HepG2 (cell line): Measurements from ENCODE around the gene RETREG2. TPM values are rescaled to one million over a fixed set of nuclear protein-coding genes. Genes with fewer than 3 reads are reported as not detected.

ENCODE experiments used
- ATRX ChIP-seq: sonication (generic); formaldehyde crosslinking; IDR thresholded peaks from 2 replicates; pipeline ENCODE4 v1.4.0; 2020; ENCODE audit warnings: missing genetic modification reagents, borderline replicate concordance
- FOXC1 ChIP-seq: sonication (generic); formaldehyde crosslinking; IDR thresholded peaks from 2 replicates; pipeline ENCODE4 v1.8.0; 2022; ENCODE audit warnings: mild to moderate bottlenecking, missing genetic modification reagents, borderline replicate concordance
- HOXA5 ChIP-seq: sonication (generic); formaldehyde crosslinking; IDR thresholded peaks from 2 replicates; pipeline ENCODE4 v1.4.0; 2020; ENCODE audit warnings: missing genetic modification reagents
- KLF13 ChIP-seq: sonication (generic); formaldehyde crosslinking; IDR thresholded peaks from 2 replicates; pipeline ENCODE4 v1.4.0; 2020; ENCODE audit warnings: mild to moderate bottlenecking, missing genetic modification reagents
- MATR3 ChIP-seq: sonication (generic); formaldehyde crosslinking; IDR thresholded peaks from 2 replicates; pipeline ENCODE4 v1.4.0; 2020; ENCODE audit warnings: missing genetic modification reagents
- MIER3 ChIP-seq: IDR thresholded peaks from 2 replicates; pipeline ENCODE4 v1.6.1; 2016; ENCODE audit warnings: missing compliant biosample characterization, borderline replicate concordance
- MIXL1 ChIP-seq: IDR thresholded peaks from 2 replicates; pipeline ENCODE4 v1.6.1; 2016
- NFIC ChIP-seq: IDR thresholded peaks from 2 replicates; pipeline ENCODE4 v1.6.1; 2012; ENCODE audit warnings: mild to moderate bottlenecking, low read length, inconsistent platforms
- NR2F1 ChIP-seq, 2 experiments: fragments of 450-650 bp in 1 of 2; formaldehyde crosslinking in 1 of 2; IDR thresholded peaks; 2 replicates each; pipeline versions ENCODE4 v1.5.0 to v1.6.1; 2016 to 2020; ENCODE audit warnings: mild to moderate bottlenecking in 1 of 2, missing compliant biosample characterization in 1 of 2, missing genetic modification reagents in 1 of 2, moderate library complexity in 1 of 2
- PAF1 ChIP-seq: IDR thresholded peaks from 2 replicates; pipeline ENCODE4 v1.6.1; 2016; ENCODE audit warnings: missing genetic modification reagents, missing compliant biosample characterization
- ZFP62 ChIP-seq: sonication (generic); formaldehyde crosslinking; IDR thresholded peaks from 2 replicates; pipeline ENCODE4 v1.4.0; 2020; ENCODE audit warnings: missing genetic modification reagents
- ZKSCAN8 ChIP-seq: IDR thresholded peaks from 2 replicates; pipeline ENCODE4 v1.6.1; 2016; ENCODE audit warnings: borderline replicate concordance, missing genetic modification reagents, missing compliant biosample characterization
- ZNF619 ChIP-seq: sonication (generic); formaldehyde crosslinking; IDR thresholded peaks from 2 replicates; pipeline ENCODE4 v1.4.0; 2020; ENCODE audit warnings: mild to moderate bottlenecking, missing genetic modification reagents
- ZNF75D ChIP-seq: sonication (generic); formaldehyde crosslinking; IDR thresholded peaks from 2 replicates; pipeline ENCODE4 v1.8.1; 2023; ENCODE audit warnings: missing genetic modification reagents, mild to moderate bottlenecking, borderline replicate concordance
- ZNF841 ChIP-seq: sonication (generic); formaldehyde crosslinking; IDR thresholded peaks from 2 replicates; pipeline ENCODE4 v1.8.1; 2023; ENCODE audit warnings: missing genetic modification reagents, borderline replicate concordance
- ZNF878 ChIP-seq: sonication (generic); formaldehyde crosslinking; IDR thresholded peaks from 2 replicates; pipeline ENCODE4 v1.8.1; 2023; ENCODE audit warnings: mild to moderate bottlenecking, missing genetic modification reagents, moderate library complexity
- polyA plus RNA-seq, 8 experiments: library from polyadenylated mRNA; depleted of rRNA in 3 of 8; stranded (reverse) in 7 of 8; unstranded in 1 of 8; fragments of >200 nt; fragmentation: Illumina TruSeq in 4 of 8; extraction: Trizol in 4 of 8; gene quantifications; 2 replicates each; pipeline versions ENCODE4 v1.2.1 to v1.2.3, GENCODE V29; 2011 to 2016; ENCODE audit warnings: low read depth in 4 of 8, missing spikeins in 1 of 8, mixed read lengths in 1 of 8; ENCODE audit not compliant: insufficient read depth in 1 of 8
- total RNA-seq, 5 experiments: library from RNA; depleted of rRNA; stranded (reverse); fragments of >200 nt; fragmentation: Illumina TruSeq; extraction: Trizol; gene quantifications; 2 replicates each; pipeline ENCODE4 v1.2.3, GENCODE V29; 2016; ENCODE audit warnings: low read depth in 1 of 5
- TF ChIP-seq, protein P1 (sequence below): sonication (generic); formaldehyde crosslinking; IDR thresholded peaks from 2 replicates; pipeline ENCODE4 v1.5.1; 2020; ENCODE audit warnings: missing genetic modification reagents, mild to moderate bottlenecking, borderline replicate concordance
- TF ChIP-seq, protein P2 (sequence below): sonication (generic); formaldehyde crosslinking; IDR thresholded peaks from 2 replicates; pipeline ENCODE4 v1.4.0; 2020; ENCODE audit warnings: missing genetic modification reagents
- TF ChIP-seq, protein P3 (sequence below): IDR thresholded peaks from 2 replicates; pipeline ENCODE4 v1.6.1; 2012; ENCODE audit warnings: inconsistent platforms
- TF ChIP-seq, protein P4 (sequence below): sonication (generic); formaldehyde crosslinking; IDR thresholded peaks from 2 replicates; pipeline ENCODE4 v1.9.0; 2022; ENCODE audit warnings: low read depth, missing genetic modification reagents
- TF ChIP-seq, protein P5 (sequence below): sonication (generic); formaldehyde crosslinking; IDR thresholded peaks from 2 replicates; pipeline ENCODE4 v1.5.1; 2020; ENCODE audit warnings: missing genetic modification reagents, mild to moderate bottlenecking, borderline replicate concordance
- TF ChIP-seq, protein P6 (sequence below): sonication (generic); IDR thresholded peaks from 2 replicates; pipeline ENCODE4 v1.6.1; 2016; ENCODE audit warnings: low read depth, borderline replicate concordance
- TF ChIP-seq, protein P7 (sequence below): sonication (generic); formaldehyde crosslinking; IDR thresholded peaks from 2 replicates; pipeline ENCODE4 v1.5.0; 2020; ENCODE audit warnings: missing genetic modification reagents, mild to moderate bottlenecking, borderline replicate concordance

Gene RETREG2
- total and polyA plus RNA-seq, 2 of the 13 experiments (the other 11 are each of a cell fraction or from before 2014, with no cell fraction given), result 86.0 to 134 TPM

DNA sequence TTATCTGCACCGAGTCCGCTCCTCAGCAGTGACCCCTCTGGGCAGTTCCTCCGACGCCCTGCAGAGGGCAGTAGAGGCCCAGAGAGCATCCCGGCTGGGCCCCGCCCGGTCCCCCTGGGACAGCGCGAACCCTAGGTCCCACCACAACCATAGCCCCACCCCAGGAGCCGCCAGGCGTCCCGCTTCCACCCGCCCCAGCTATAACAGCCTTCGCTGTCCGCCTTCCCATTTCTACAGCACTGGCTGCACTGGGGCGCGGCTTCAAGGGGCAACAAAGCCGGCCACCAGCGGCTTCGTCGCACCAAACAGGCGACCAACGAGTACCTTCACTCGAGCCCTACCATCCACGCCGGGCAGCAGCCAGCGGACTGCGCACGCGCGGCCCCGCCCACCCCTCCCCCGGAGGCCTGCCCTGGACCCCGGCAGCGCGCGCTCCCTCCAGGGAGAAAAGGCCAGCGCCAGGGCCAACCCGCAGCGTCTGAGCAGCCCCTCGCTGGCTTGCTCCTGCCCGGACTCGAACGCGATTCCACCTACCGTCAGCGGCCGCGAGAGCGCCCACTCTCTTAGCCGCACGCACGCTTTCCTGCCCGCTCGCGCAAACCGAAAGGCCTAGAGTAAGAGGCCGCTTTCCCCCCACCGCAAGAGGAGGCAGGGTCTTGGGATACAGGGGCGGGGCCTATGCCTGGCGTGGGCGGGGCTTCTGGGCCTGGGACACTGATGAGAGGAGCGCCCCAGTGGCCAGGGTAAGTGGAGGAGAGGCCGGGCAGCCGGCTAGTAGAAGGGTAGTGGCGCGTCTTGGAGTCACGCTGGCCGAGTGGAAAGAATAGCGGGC, 17.7 kb upstream of the RETREG2 start, which contains the start of gene NHEJ1 (continued):
- TF ChIP-seq ZNF75D (CRISPR knock-in tag) (no peak), MATR3 (CRISPR knock-in tag) (no peak), MIER3 (CRISPR knock-in tag) (peak; percentile 81; the same call in 1 of the 2 replicates), ATRX (CRISPR knock-in tag) (no peak), ZNF841 (CRISPR knock-in tag) (no peak), KLF13 (CRISPR knock-in tag) (peak; percentile 93), FOXC1 (CRISPR knock-in tag) (peak; percentile 97), ZNF619 (CRISPR knock-in tag) (no peak), ZNF878 (CRISPR knock-in tag) (no peak), MIXL1 (CRISPR knock-in tag) (no peak), HOXA5 (CRISPR knock-in tag) (peak; percentile 96), PAF1 (CRISPR knock-in tag) (no peak), NR2F1 (CRISPR knock-in tag; IDR thresholded peaks at IDR 0.05) (0 out of 4 replicates have a peak, but pooled peaks of 1 of the 2 experiments have one; percentile 15), ZFP62 (CRISPR knock-in tag) (no peak), ZKSCAN8 (no peak), NFIC (no peak)
- TF ChIP-seq, protein P1, sequence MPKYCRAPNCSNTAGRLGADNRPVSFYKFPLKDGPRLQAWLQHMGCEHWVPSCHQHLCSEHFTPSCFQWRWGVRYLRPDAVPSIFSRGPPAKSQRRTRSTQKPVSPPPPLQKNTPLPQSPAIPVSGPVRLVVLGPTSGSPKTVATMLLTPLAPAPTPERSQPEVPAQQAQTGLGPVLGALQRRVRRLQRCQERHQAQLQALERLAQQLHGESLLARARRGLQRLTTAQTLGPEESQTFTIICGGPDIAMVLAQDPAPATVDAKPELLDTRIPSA, result peak; percentile 98
- TF ChIP-seq, protein P2, sequence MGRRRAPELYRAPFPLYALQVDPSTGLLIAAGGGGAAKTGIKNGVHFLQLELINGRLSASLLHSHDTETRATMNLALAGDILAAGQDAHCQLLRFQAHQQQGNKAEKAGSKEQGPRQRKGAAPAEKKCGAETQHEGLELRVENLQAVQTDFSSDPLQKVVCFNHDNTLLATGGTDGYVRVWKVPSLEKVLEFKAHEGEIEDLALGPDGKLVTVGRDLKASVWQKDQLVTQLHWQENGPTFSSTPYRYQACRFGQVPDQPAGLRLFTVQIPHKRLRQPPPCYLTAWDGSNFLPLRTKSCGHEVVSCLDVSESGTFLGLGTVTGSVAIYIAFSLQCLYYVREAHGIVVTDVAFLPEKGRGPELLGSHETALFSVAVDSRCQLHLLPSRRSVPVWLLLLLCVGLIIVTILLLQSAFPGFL, result peak; percentile 27; the same call in 1 of the 2 replicates
- TF ChIP-seq, protein P3, sequence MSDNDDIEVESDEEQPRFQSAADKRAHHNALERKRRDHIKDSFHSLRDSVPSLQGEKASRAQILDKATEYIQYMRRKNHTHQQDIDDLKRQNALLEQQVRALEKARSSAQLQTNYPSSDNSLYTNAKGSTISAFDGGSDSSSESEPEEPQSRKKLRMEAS, result peak; percentile 82
- TF ChIP-seq, protein P4, sequence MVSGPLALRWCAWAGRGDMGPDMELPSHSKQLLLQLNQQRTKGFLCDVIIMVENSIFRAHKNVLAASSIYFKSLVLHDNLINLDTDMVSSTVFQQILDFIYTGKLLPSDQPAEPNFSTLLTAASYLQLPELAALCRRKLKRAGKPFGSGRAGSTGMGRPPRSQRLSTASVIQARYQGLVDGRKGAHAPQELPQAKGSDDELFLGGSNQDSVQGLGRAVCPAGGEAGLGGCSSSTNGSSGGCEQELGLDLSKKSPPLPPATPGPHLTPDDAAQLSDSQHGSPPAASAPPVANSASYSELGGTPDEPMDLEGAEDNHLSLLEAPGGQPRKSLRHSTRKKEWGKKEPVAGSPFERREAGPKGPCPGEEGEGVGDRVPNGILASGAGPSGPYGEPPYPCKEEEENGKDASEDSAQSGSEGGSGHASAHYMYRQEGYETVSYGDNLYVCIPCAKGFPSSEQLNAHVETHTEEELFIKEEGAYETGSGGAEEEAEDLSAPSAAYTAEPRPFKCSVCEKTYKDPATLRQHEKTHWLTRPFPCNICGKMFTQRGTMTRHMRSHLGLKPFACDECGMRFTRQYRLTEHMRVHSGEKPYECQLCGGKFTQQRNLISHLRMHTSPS (CRISPR knock-in tag), result peak; percentile 64
- TF ChIP-seq, protein P5, sequence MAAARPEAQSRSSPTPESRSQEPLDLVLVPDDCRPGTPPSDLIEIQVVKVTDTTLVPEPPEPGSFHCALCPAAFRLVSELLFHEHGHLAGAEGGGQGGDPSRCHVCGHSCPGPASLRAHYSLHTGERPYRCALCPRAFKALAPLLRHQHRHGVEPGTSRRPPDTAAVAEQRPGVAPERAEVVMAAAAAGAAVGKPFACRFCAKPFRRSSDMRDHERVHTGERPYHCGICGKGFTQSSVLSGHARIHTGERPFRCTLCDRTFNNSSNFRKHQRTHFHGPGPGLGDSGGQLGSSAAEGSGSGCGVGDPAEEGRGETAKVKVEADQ (CRISPR knock-in tag), result peak; percentile 87; the same call in 1 of the 2 replicates
- TF ChIP-seq, protein P6, sequence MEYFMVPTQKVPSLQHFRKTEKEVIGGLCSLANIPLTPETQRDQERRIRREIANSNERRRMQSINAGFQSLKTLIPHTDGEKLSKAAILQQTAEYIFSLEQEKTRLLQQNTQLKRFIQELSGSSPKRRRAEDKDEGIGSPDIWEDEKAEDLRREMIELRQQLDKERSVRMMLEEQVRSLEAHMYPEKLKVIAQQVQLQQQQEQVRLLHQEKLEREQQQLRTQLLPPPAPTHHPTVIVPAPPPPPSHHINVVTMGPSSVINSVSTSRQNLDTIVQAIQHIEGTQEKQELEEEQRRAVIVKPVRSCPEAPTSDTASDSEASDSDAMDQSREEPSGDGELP, result peak; percentile 14; the same call in 1 of the 2 replicates
- TF ChIP-seq, protein P7, sequence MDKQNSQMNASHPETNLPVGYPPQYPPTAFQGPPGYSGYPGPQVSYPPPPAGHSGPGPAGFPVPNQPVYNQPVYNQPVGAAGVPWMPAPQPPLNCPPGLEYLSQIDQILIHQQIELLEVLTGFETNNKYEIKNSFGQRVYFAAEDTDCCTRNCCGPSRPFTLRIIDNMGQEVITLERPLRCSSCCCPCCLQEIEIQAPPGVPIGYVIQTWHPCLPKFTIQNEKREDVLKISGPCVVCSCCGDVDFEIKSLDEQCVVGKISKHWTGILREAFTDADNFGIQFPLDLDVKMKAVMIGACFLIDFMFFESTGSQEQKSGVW (CRISPR knock-in tag), result peak; percentile 59; the same call in 1 of the 2 replicates
